Fibroblast of villous mesenchyme (primary cell): ENCODE results near the gene SINHCAF. TPM values are rescaled to one million over a fixed set of nuclear protein-coding genes. Genes with fewer than 3 reads are reported as not detected.

Experiments
- DNase-seq: peaks from one replicate; pipeline ENCODE4 v3.0.0-alpha.2; 2010; ENCODE audit warnings: low read depth
- H3K4me3 ChIP-seq: 2 replicates; pipeline ENCODE4 v1.5.1; 2011; ENCODE audit warnings: low read depth, mild to moderate bottlenecking, low read length
- CTCF ChIP-seq: IDR thresholded peaks from 2 replicates; pipeline ENCODE4 v1.5.1; 2012; ENCODE audit warnings: low read depth, mild to moderate bottlenecking, low read length; ENCODE audit not compliant: insufficient read depth
- total RNA-seq: library from RNA; depleted of rRNA; stranded (reverse); fragments of >200 nt; gene quantifications from 2 replicates; pipeline ENCODE4 v1.2.3, GENCODE V29; 2012

The SINHCAF gene
- total RNA-seq, 1 donor, result 39.3 TPM

GRCh38 chr12:31366104-31366621 lies 40.2 kb upstream of the SINHCAF start:
- TF ChIP-seq CTCF, result no peak
- no peak overlapping the region for H3K4me3 ChIP-seq
- no peak for DNase-seq

- TF ChIP-seq CTCF, result no peak
- DNase-seq, result no peak
- no peak overlapping the region for H3K4me3 ChIP-seq
Observed at GRCh38 chr12:31363831-31364230, 37.9 kb upstream of the SINHCAF start.

- TF ChIP-seq CTCF, result no peak
- no peak overlapping the region for H3K4me3 ChIP-seq
Observed at GRCh38 chr12:31363416-31363809, 37.5 kb upstream of the SINHCAF start.

GRCh38 chr12:31362759-31363415 lies 36.9 kb upstream of the SINHCAF start:
- no peak overlapping the region for H3K4me3 ChIP-seq
- DNase-seq, result peak; percentile 15
- TF ChIP-seq CTCF, result peak; percentile 9

More at GRCh38 chr12:31363416-31363809, 37.5 kb upstream of the SINHCAF start:
- DNase-seq, result no peak

GRCh38 chr12:31362115-31362758 lies 36.3 kb upstream of the SINHCAF start:
- no peak overlapping the region for H3K4me3 ChIP-seq
- TF ChIP-seq CTCF, result no peak
- no peak for DNase-seq

- no peak overlapping the region for H3K4me3 ChIP-seq
- no peak for DNase-seq
- TF ChIP-seq CTCF, result no peak
Observed at GRCh38 chr12:31361730-31362114, 35.8 kb upstream of the SINHCAF start.
